ENCODE measurements around the gene CDH4.

Gene CDH4

DNA sequence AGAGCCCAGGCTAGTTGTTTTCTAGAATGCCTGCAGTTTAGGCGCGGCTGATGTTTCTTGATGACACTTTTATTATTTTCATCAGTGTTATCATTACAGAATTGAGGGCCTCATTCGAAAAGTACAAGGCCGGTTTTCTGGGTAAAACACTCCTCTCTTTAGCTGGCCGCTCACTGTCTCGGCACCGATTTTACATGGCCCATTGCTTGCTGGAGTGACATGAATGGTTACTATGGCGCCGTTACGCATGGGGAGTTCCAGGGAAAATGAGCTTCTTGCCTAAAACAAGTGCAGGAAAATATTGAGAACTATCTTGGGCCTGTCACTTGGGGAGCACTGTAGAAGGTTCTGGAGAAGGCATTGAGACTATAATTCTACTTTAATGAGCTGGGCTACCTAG is 317.8 kb downstream of the CDH4 start:
- H3F3A ChIP-seq (ENCODE audit: insufficient read depth) = no peaks in the 10 kb centered on the region
- no peaks in the 10 kb centered on the region for H3K9me2 ChIP-seq (replicated peaks; ENCODE audit: insufficient read depth, low read length)
- TF ChIP-seq EZH2phosphoT487 (conservative IDR thresholded peaks at IDR 0.05; ENCODE audit: low read length) = no peak
- H4K20me1 ChIP-seq (ENCODE audit: low read depth, low read length) = no peaks in the 10 kb centered on the region
- H3K27ac ChIP-seq (ENCODE audit: low read depth, low read length) = no peak overlapping the region
- no peaks in the 10 kb centered on the region for H3K36me3 ChIP-seq (ENCODE audit: low read length)
- no peak overlapping the region for H2AFZ ChIP-seq (ENCODE audit: low read depth, low read length, severe bottlenecking)
- H3K27me3 ChIP-seq (ENCODE audit: low read length) = no peaks in the 10 kb centered on the region
- H3K79me2 ChIP-seq (ENCODE audit: insufficient read depth, low read length) = no peaks in the 10 kb centered on the region
- H3K9me3 ChIP-seq (ENCODE audit: insufficient read depth, low read length) = no peaks in the 10 kb centered on the region
- H3K4me3 ChIP-seq (ENCODE audit: insufficient read depth, low read length, poor library complexity, severe bottlenecking) = no peak overlapping the region
- H3K4me2 ChIP-seq (ENCODE audit: low read depth, low read length, poor library complexity, severe bottlenecking) = no peak overlapping the region
- no peak overlapping the region for H3K9ac ChIP-seq (ENCODE audit: low read length)

DNA sequence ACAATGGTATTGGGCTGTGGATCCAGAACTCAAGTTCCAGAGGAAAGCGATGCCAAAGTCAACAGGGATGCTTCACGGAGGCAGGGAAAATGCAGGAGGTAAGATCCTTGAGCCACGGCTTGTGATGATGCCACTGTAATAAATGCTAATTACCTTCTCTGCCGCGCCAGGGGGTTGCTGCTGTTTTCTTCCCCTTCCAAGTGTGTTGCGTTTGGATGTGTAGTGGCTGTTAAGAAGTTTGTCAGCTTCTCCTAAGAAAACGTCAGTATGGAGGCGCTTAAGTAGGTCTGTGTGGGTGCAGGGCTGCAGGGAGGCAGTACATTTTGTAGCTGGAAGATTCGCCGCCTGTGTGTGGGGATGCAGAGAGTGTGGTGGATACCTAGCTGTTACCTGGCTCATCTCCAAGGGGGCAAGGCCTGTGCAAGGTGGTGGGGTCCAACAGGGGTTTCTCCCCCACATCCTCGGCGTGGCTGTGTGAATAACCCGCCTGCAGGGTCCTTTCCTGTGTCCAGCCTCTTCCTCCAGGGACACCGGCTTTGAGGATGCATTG is 318.7 kb downstream of the CDH4 start:
- Histone ChIP-seq H3K27me3 (ENCODE audit: low read length) (no peaks in the 10 kb centered on the region), H3K9me3 (ENCODE audit: insufficient read depth, low read length) (no peaks in the 10 kb centered on the region)

DNA sequence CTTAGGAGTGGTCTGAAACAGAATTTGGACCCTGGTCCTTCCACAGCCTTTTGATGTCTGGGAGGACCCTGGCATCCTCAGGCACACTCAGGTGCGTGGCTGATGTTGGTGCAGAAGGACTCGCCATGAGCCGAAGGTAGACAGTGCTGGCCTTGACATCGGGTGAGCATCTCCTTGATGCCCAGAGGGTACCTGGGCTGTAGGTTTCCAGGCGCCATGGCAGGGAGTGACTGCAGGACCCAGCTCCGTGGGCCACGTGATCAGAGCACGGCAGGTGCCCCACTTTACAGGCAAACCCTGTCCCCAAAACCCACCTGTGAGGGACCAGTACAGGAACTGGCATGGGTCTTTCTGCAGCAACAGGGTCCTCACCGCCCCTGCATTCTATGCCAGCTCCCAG is 319.2 kb downstream of the CDH4 start:
- Histone ChIP-seq H2AFZ (ENCODE audit: low read depth, low read length, severe bottlenecking) (no peak overlapping the region), H3K9me2 (replicated peaks; ENCODE audit: insufficient read depth, low read length) (no peaks in the 10 kb centered on the region), H3F3A (ENCODE audit: insufficient read depth) (no peaks in the 10 kb centered on the region), H3K9ac (ENCODE audit: low read length) (no peak overlapping the region), H3K79me2 (ENCODE audit: insufficient read depth, low read length) (no peaks in the 10 kb centered on the region), H4K20me1 (ENCODE audit: low read depth, low read length) (no peaks in the 10 kb centered on the region), H3K9me3 (ENCODE audit: insufficient read depth, low read length) (no peaks in the 10 kb centered on the region), H3K4me3 (ENCODE audit: insufficient read depth, low read length, poor library complexity, severe bottlenecking) (no peak overlapping the region), H3K36me3 (ENCODE audit: low read length) (no peaks in the 10 kb centered on the region), H3K4me2 (ENCODE audit: low read depth, low read length, poor library complexity, severe bottlenecking) (no peak overlapping the region), H3K27ac (ENCODE audit: low read depth, low read length) (no peak overlapping the region), H3K27me3 (ENCODE audit: low read length) (no peaks in the 10 kb centered on the region)
- TF ChIP-seq, protein P1, sequence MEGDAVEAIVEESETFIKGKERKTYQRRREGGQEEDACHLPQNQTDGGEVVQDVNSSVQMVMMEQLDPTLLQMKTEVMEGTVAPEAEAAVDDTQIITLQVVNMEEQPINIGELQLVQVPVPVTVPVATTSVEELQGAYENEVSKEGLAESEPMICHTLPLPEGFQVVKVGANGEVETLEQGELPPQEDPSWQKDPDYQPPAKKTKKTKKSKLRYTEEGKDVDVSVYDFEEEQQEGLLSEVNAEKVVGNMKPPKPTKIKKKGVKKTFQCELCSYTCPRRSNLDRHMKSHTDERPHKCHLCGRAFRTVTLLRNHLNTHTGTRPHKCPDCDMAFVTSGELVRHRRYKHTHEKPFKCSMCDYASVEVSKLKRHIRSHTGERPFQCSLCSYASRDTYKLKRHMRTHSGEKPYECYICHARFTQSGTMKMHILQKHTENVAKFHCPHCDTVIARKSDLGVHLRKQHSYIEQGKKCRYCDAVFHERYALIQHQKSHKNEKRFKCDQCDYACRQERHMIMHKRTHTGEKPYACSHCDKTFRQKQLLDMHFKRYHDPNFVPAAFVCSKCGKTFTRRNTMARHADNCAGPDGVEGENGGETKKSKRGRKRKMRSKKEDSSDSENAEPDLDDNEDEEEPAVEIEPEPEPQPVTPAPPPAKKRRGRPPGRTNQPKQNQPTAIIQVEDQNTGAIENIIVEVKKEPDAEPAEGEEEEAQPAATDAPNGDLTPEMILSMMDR (IDR thresholded peaks at IDR 0.05; ENCODE audit: insufficient read depth, low read length, poor library complexity, severe bottlenecking) = no peak
- no peak for TF ChIP-seq EZH2phosphoT487 (conservative IDR thresholded peaks at IDR 0.05; ENCODE audit: low read length)

More for the DNA sequence above, 318.7 kb downstream of the CDH4 start:
- H4K20me1 ChIP-seq (ENCODE audit: low read depth, low read length) = no peaks in the 10 kb centered on the region
- H3K4me2 ChIP-seq (ENCODE audit: low read depth, low read length, poor library complexity, severe bottlenecking) = no peak overlapping the region
- TF ChIP-seq EZH2phosphoT487 (conservative IDR thresholded peaks at IDR 0.05; ENCODE audit: low read length) = no peak
- TF ChIP-seq, protein P1 (IDR thresholded peaks at IDR 0.05; ENCODE audit: insufficient read depth, low read length, poor library complexity, severe bottlenecking) = no peak
- H3K9ac ChIP-seq (ENCODE audit: low read length) = no peak overlapping the region
- no peaks in the 10 kb centered on the region for H3K9me2 ChIP-seq (replicated peaks; ENCODE audit: insufficient read depth, low read length)
- no peak overlapping the region for H2AFZ ChIP-seq (ENCODE audit: low read depth, low read length, severe bottlenecking)
- H3F3A ChIP-seq (ENCODE audit: insufficient read depth) = no peaks in the 10 kb centered on the region
- no peak overlapping the region for H3K4me3 ChIP-seq (ENCODE audit: insufficient read depth, low read length, poor library complexity, severe bottlenecking)
- no peaks in the 10 kb centered on the region for H3K79me2 ChIP-seq (ENCODE audit: insufficient read depth, low read length)
- no peaks in the 10 kb centered on the region for H3K36me3 ChIP-seq (ENCODE audit: low read length)
- no peak overlapping the region for H3K27ac ChIP-seq (ENCODE audit: low read depth, low read length)

DNA sequence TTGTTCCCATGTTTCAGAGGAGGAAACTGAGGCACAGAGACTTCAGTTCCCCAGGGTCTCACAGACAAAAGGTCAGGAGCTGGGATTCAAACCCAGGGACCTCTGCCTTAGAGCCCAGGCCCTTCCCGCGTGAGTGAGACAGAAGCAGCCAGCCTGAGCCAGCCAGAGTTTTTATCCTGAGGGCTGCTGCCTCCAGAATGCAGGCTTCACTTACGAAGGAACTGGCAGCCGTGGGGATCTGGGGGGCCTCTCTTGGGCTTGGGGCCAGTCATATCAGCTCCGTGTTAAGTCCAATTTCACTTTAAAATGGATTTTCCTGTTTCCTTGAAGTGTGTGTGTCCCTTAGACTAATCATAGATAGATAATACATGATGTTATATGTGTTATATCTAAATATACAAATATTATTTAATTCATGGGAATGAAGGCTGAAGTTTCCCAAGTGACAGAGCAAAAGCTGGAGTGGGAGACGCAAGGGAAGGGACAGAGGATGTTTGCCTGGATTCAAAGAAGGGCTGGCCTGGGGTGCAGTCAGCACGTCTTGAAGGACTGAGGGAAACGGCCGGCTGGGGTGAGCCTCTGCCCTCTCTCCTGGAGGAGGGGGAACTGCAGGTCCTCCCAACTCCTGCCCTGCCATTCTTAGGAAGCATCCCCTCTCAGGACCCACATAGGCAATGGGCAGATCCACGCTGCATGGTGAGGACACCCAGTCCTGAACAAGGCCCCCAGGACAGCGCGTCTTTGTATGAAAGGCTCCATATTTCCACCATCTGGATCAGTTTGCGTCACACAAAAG is 320.1 kb downstream of the CDH4 start:
- Histone ChIP-seq H3K27me3 (ENCODE audit: low read length) (no peaks in the 10 kb centered on the region), H3K4me2 (ENCODE audit: low read depth, low read length, poor library complexity, severe bottlenecking) (no peak overlapping the region)

More for the DNA sequence above, 320.1 kb downstream of the CDH4 start:
- H3K9me2 ChIP-seq (replicated peaks; ENCODE audit: insufficient read depth, low read length) = no peaks in the 10 kb centered on the region
- no peak overlapping the region for H3K4me3 ChIP-seq (ENCODE audit: insufficient read depth, low read length, poor library complexity, severe bottlenecking)
- H3F3A ChIP-seq (ENCODE audit: insufficient read depth) = no peaks in the 10 kb centered on the region
- no peak overlapping the region for H3K27ac ChIP-seq (ENCODE audit: low read depth, low read length)
- TF ChIP-seq, protein P1 (IDR thresholded peaks at IDR 0.05; ENCODE audit: insufficient read depth, low read length, poor library complexity, severe bottlenecking) = no peak
- no peak for TF ChIP-seq EZH2phosphoT487 (conservative IDR thresholded peaks at IDR 0.05; ENCODE audit: low read length)
- H3K9me3 ChIP-seq (ENCODE audit: insufficient read depth, low read length) = no peaks in the 10 kb centered on the region
- H2AFZ ChIP-seq (ENCODE audit: low read depth, low read length, severe bottlenecking) = no peak overlapping the region
- H4K20me1 ChIP-seq (ENCODE audit: low read depth, low read length) = no peaks in the 10 kb centered on the region
- H3K79me2 ChIP-seq (ENCODE audit: insufficient read depth, low read length) = no peaks in the 10 kb centered on the region
- no peaks in the 10 kb centered on the region for H3K36me3 ChIP-seq (ENCODE audit: low read length)
- H3K9ac ChIP-seq (ENCODE audit: low read length) = no peak overlapping the region
